Choroid plexus epithelial cell (primary cell): ENCODE data around the gene OR6C70.

Experiments
- DNase-seq: peaks from one replicate; pipeline ENCODE4 v3.0.0-alpha.2; 2010; ENCODE audit warnings: low read depth
- H3K4me3 ChIP-seq: 2 replicates; pipeline ENCODE4 v1.5.1; 2011; ENCODE audit warnings: low read depth, mild to moderate bottlenecking, control low read depth, low read length, moderate library complexity
- CTCF ChIP-seq: conservative IDR thresholded peaks from 2 replicates; pipeline ENCODE4 v1.5.1; 2011; ENCODE audit warnings: low read depth, mild to moderate bottlenecking, control low read depth, inconsistent platforms, low read length, moderate library complexity

OR6C70 gene

GRCh38 chr12:55470088-55470829, at the start of gene OR6C70:
Gene OR6C70, minus strand, starts transcription at chr12:55470138. Its CDS starts 0 bp downstream, at chr12:55470138.
- no peak for DNase-seq
- no peak within 1 kb of the TSS for H3K4me3 ChIP-seq
- TF ChIP-seq CTCF = no peak

- DNase-seq = no peak
- no peak for TF ChIP-seq CTCF
- H3K4me3 ChIP-seq = no peak overlapping the region
These were observed 46.5 kb upstream of the OR6C70 start for GRCh38 chr12:55516391-55516790.

GRCh38 chr12:55515696-55516095, 45.8 kb upstream of the OR6C70 start:
- H3K4me3 ChIP-seq = no peak overlapping the region
- DNase-seq = no peak
- no peak for TF ChIP-seq CTCF

- TF ChIP-seq CTCF = no peak
- H3K4me3 ChIP-seq = no peak overlapping the region
- DNase-seq = no peak
These were observed 31.7 kb upstream of the OR6C70 start for GRCh38 chr12:55501601-55502000.

- no peak for TF ChIP-seq CTCF
- no peak overlapping the region for H3K4me3 ChIP-seq
- no peak for DNase-seq
These were observed 29.9 kb upstream of the OR6C70 start for GRCh38 chr12:55499810-55500252.

- no peak overlapping the region for H3K4me3 ChIP-seq
- TF ChIP-seq CTCF = no peak
- no peak for DNase-seq
These were observed 29.3 kb upstream of the OR6C70 start for GRCh38 chr12:55499231-55499630.

- H3K4me3 ChIP-seq = no peak overlapping the region
- no peak for TF ChIP-seq CTCF
- DNase-seq = no peak
These were observed 25.6 kb upstream of the OR6C70 start for GRCh38 chr12:55495490-55495889.
